Osteoblast (primary cell): ENCODE data around the gene FCMR. TPM values are rescaled to one million over a fixed set of nuclear protein-coding genes. Genes with fewer than 3 reads are reported as not detected.

ENCODE experiments used
- DNase-seq: peaks from one replicate; pipeline ENCODE4 v3.0.0; 2011; ENCODE audit warnings: low spot score, mixed read lengths; ENCODE audit not compliant: insufficient read length; ENCODE audit errors: missing footprints
- H2AFZ ChIP-seq: 2 replicates; pipeline ENCODE4 v1.6.0; 2011; ENCODE audit warnings: mild to moderate bottlenecking, low read length
- H3K27ac ChIP-seq: 2 replicates; pipeline ENCODE4 v1.5.1; 2011; ENCODE audit warnings: mild to moderate bottlenecking, low read depth, low read length, moderate library complexity
- H3K27me3 ChIP-seq: 2 replicates; pipeline ENCODE4 v1.6.0; 2012; ENCODE audit warnings: mild to moderate bottlenecking, control low read depth, inconsistent platforms, low read length, moderate library complexity; ENCODE audit not compliant: insufficient read depth
- H3K36me3 ChIP-seq: 2 replicates; pipeline ENCODE4 v1.5.1; 2011; ENCODE audit warnings: mild to moderate bottlenecking, low read length, control low read depth, moderate library complexity; ENCODE audit not compliant: insufficient read depth
- H3K4me1 ChIP-seq: 2 replicates; pipeline ENCODE4 v1.5.1; 2011; ENCODE audit warnings: mild to moderate bottlenecking, low read length, control low read depth, moderate library complexity; ENCODE audit not compliant: insufficient read depth
- H3K4me2 ChIP-seq: 2 replicates; pipeline ENCODE4 v1.6.0; 2011; ENCODE audit warnings: mild to moderate bottlenecking, low read length; ENCODE audit not compliant: insufficient read depth
- H3K4me3 ChIP-seq: fragments of 200-600 bp; sonication (generic); 3 replicates; pipeline ENCODE4 v1.5.1; 2012; ENCODE audit warnings: mild to moderate bottlenecking, low read length, inconsistent platforms; ENCODE audit not compliant: insufficient read depth
- H3K79me2 ChIP-seq: 2 replicates; pipeline ENCODE4 v1.6.0; 2012; ENCODE audit warnings: mild to moderate bottlenecking, low read length, control low read depth, inconsistent platforms; ENCODE audit not compliant: insufficient read depth
- H3K9me3 ChIP-seq: 2 replicates; pipeline ENCODE4 v1.5.1; 2011; ENCODE audit warnings: low read depth, low read length, control low read depth
- H4K20me1 ChIP-seq: 2 replicates; pipeline ENCODE4 v1.6.0; 2012; ENCODE audit warnings: mild to moderate bottlenecking, low read length, control low read depth; ENCODE audit not compliant: insufficient read depth
- total RNA-seq: library from RNA; depleted of rRNA; stranded (reverse); fragments of >200 nt; gene quantifications from 2 replicates; pipeline ENCODE4 v1.2.3, GENCODE V29; 2012
- TF ChIP-seq, protein P1 (sequence below): IDR thresholded peaks from 2 replicates; pipeline ENCODE4 v1.5.1; 2011; ENCODE audit warnings: mild to moderate bottlenecking, low read depth, low read length, moderate library complexity; ENCODE audit errors: extremely low read depth

The FCMR gene
- total RNA-seq, 1 donor = not detected

DNA sequence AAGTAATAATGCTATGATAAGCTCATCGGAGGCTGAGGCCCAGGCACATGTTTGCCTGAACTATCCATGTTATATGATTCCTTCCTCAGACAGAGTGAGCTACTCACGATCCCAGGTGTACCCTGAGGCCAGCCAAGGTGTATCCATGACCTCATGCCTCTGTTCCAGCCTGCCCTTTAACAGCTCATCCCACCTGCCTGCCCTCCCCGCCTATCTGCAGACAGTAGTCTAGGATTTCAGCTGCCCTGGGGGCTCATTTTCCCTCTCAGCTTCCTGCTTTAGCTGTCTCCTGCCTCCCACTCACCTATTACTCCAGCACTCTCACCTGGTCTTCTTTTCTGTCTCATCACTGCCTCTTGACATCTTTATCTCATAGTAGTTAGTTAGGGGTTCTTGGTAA, 26.4 kb downstream of the FCMR start:
- no peak overlapping the region for H2AFZ ChIP-seq
- no peaks in the 10 kb centered on the region for H3K9me3 ChIP-seq
- peak overlapping the region; percentile 38 for H3K27ac ChIP-seq
- no peak for DNase-seq
- H3K4me3 ChIP-seq = no peak overlapping the region
- H3K36me3 ChIP-seq = no peaks in the 10 kb centered on the region
- peaks cover 67% of the 10 kb centered on the region for H3K4me1 ChIP-seq
- no peak overlapping the region for H3K4me2 ChIP-seq
- H4K20me1 ChIP-seq = no peaks in the 10 kb centered on the region
- no peaks in the 10 kb centered on the region for H3K79me2 ChIP-seq
- TF ChIP-seq, protein P1, sequence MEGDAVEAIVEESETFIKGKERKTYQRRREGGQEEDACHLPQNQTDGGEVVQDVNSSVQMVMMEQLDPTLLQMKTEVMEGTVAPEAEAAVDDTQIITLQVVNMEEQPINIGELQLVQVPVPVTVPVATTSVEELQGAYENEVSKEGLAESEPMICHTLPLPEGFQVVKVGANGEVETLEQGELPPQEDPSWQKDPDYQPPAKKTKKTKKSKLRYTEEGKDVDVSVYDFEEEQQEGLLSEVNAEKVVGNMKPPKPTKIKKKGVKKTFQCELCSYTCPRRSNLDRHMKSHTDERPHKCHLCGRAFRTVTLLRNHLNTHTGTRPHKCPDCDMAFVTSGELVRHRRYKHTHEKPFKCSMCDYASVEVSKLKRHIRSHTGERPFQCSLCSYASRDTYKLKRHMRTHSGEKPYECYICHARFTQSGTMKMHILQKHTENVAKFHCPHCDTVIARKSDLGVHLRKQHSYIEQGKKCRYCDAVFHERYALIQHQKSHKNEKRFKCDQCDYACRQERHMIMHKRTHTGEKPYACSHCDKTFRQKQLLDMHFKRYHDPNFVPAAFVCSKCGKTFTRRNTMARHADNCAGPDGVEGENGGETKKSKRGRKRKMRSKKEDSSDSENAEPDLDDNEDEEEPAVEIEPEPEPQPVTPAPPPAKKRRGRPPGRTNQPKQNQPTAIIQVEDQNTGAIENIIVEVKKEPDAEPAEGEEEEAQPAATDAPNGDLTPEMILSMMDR = no peak
- H3K27me3 ChIP-seq = no peaks in the 10 kb centered on the region

DNA sequence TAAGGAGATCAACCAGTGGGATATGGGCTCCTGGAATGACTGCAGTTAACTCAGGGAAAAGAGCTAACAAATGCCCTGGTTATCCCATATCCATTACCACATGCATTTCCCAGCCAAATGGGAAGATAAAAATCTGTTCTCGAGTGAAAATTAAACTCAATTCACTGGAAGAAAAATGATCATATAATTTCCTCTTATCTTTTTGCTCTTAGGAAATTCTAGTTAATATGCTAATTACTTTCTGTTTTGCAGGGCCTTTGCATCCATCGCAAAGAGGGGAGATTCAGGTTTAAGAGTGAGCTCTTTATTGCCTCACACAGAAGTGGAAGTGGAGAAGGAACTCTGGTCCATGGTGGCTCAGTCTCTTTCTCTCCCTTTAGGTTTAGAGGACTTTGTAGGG, 28.4 kb downstream of the FCMR start:
- H3K4me1 ChIP-seq = peaks cover 64% of the 10 kb centered on the region

DNA sequence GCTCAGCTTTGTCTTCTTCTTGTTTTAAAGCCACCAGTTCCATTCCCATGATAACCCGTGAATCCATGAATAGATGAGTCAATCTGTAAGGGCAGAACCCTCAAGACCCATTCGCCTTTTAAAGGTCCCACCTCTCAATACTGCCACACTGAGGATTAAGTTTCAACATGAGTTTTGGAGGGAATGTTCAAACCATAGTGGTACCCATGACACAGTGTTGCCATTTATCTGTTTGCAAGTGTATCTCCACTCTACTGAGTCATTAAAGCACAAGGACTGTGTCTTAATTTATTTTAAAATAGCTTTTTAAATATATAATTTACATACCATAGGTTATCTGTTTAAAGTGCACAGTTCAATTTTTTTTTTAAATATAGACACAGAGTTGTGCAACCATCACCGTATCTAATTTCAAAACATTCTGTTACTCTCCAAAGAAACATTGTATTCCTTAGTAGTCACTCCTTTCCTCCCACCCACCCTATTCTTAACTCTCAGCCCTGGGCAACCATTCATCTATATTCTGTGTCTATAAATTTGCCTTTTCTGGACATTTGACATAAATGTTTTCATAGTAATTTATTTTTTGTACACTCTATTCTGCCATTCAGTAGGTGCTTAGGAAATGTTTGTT, 29.3 kb downstream of the FCMR start:
- Histone ChIP-seq H3K36me3 (no peaks in the 10 kb centered on the region), H3K9me3 (no peaks in the 10 kb centered on the region), H4K20me1 (no peaks in the 10 kb centered on the region), H3K4me3 (no peak overlapping the region), H3K4me1 (peaks cover 58% of the 10 kb centered on the region), H3K4me2 (no peak overlapping the region), H3K79me2 (no peaks in the 10 kb centered on the region), H3K27ac (peak overlapping the region; percentile 90), H3K27me3 (no peaks in the 10 kb centered on the region), H2AFZ (no peak overlapping the region)
- DNase-seq = no peak
- TF ChIP-seq, protein P1 = no peak

More for the DNA sequence above, 28.4 kb downstream of the FCMR start:
- TF ChIP-seq, protein P1 = no peak
- Histone ChIP-seq H3K4me2 (no peak overlapping the region), H2AFZ (no peak overlapping the region), H4K20me1 (no peaks in the 10 kb centered on the region), H3K9me3 (no peaks in the 10 kb centered on the region), H3K4me3 (no peak overlapping the region), H3K79me2 (no peaks in the 10 kb centered on the region), H3K36me3 (no peaks in the 10 kb centered on the region), H3K27ac (peak overlapping the region; percentile 11), H3K27me3 (no peaks in the 10 kb centered on the region)
- DNase-seq = no peak

DNA sequence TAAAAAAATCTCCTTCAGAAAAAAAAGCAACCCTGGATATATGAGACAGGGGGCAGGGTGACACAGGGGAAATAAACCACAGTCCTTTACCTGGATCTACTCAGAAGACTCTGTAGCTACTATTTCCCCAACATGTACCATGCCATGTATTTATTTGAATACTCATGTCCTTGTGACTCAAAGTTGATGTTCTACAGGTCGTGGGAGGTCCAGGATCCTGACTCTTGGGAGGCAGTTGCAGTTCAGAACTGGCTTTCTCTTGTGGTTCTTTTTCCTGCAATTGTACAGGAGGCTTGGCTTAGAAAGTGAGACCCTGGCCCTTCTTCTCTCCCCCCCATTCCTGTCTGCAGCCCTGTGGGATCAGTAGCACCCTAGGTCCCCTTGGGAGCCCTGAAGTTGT, 30.3 kb downstream of the FCMR start:
- Histone ChIP-seq H3K4me1 (peaks cover 47% of the 10 kb centered on the region), H3K4me2 (peak overlapping the region; percentile 40), H3K27me3 (no peaks in the 10 kb centered on the region), H3K79me2 (no peaks in the 10 kb centered on the region), H3K9me3 (no peaks in the 10 kb centered on the region), H4K20me1 (no peaks in the 10 kb centered on the region), H2AFZ (no peak overlapping the region), H3K36me3 (no peaks in the 10 kb centered on the region), H3K4me3 (no peak overlapping the region), H3K27ac (peak overlapping the region; percentile 90)
- TF ChIP-seq, protein P1 = no peak
- no peak for DNase-seq
